GM13976 (cell line): ENCODE data around the gene BLZF1.
"Not testable (repeated sequence)": the region's sequence is repeated elsewhere in the genome, so short reads cannot be mapped to it uniquely, and the experiment has no call there.

Source experiments
- DNase-seq: peaks from one replicate; pipeline ENCODE4 v3.0.0; 2012; ENCODE audit warnings: low spot score
- in situ Hi-C: fragments of 300-500 bp; cut with MboI; formaldehyde crosslinking; loops from one replicate; pipeline ENCODE4 v1.12.0; 2022; ENCODE audit warnings: low sequenced_read_pairs, mixed read lengths, inconsistent platforms; ENCODE audit not compliant: unreplicated experiment
- TF ChIP-seq, protein P1 (sequence below): IDR thresholded peaks from 2 replicates; pipeline ENCODE4 v1.5.1; 2012; ENCODE audit warnings: borderline replicate concordance, mild to moderate bottlenecking; ENCODE audit not compliant: insufficient read depth; ENCODE audit errors: extremely low read depth, missing control alignments, control extremely low read depth

Gene BLZF1

DNA sequence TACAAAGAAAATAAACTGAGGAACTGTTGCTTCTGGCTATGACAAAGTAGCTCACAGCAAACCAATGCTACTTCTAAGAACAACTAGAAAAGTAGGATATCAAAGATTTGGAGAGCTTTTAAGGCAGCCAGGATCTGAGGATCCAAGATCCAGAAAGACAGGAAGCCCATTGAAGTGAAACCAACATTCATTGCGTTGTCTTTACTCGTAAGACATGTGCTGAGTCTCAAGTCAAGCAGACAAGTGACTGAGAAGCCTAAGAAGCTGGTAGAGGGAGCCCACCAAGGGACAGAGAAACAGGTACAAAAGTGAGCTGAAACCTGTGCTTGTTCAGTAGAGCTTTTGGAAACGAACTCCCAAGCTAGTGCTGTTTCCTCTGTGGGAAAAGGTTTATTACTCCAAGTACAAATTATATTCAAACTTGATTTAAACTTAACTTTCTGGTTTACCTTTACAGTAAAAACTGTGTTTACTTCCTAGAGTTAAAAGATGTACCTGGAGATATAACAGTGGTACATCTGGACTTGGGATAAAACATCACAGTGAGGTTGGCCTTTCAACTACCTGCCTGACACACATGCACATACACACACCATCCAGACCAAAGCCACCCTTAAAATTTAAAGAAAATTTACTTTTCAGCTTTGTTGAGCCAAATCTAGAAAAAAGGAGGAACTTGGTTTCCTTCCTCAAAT is 41.6 kb upstream of the BLZF1 start:
- TF ChIP-seq, protein P1, sequence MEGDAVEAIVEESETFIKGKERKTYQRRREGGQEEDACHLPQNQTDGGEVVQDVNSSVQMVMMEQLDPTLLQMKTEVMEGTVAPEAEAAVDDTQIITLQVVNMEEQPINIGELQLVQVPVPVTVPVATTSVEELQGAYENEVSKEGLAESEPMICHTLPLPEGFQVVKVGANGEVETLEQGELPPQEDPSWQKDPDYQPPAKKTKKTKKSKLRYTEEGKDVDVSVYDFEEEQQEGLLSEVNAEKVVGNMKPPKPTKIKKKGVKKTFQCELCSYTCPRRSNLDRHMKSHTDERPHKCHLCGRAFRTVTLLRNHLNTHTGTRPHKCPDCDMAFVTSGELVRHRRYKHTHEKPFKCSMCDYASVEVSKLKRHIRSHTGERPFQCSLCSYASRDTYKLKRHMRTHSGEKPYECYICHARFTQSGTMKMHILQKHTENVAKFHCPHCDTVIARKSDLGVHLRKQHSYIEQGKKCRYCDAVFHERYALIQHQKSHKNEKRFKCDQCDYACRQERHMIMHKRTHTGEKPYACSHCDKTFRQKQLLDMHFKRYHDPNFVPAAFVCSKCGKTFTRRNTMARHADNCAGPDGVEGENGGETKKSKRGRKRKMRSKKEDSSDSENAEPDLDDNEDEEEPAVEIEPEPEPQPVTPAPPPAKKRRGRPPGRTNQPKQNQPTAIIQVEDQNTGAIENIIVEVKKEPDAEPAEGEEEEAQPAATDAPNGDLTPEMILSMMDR, result no peak
- in situ Hi-C loops, result loop anchor here (25.0 kb wide), 1 partner anchor 889 kb away; no protein-coding TSS in a partner anchor
- no peak for DNase-seq

DNA sequence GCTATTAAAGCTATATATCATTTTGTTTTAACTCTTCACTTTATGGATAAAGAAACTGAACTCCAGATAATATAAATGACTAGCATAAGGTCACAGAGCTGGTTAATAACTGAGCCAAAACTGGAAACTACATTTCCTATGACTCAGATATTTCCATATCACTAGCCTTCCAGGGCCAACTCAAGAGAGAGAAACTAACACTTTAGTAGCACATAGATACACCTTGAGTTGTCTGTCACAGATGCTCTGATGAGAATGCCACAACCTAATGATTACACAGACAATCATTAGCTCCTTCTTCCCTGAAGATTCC is 41.1 kb upstream of the BLZF1 start:
- DNase-seq, result peak; percentile 24
- TF ChIP-seq, protein P1, result no peak
- in situ Hi-C loops, result loop anchor here (25.0 kb wide), 1 partner anchor 890 kb away; no protein-coding TSS in a partner anchor

DNA sequence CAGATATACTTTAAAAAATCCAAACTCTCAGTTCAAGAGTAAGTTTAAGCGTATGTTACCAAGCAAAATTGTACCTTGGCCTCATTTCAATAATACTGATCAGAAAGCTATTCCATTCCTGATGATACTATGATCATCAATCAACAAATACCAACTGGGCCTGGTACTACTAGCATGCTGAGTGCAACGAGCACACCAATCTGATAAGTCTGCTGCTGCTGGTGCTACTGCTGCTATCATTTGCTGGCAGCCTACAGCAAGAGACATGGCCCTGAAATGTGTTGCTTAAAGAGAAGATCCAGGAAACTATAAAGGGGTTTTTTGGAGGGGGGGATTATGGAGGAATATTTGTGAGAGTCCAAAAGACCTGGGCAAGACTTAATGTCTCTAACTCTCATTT is 40.1 kb upstream of the BLZF1 start:
- TF ChIP-seq, protein P1, result no peak
- in situ Hi-C loops, result loop anchor here (25.0 kb wide), 1 partner anchor 891 kb away; no protein-coding TSS in a partner anchor
- no peak for DNase-seq

- no peak for DNase-seq
- TF ChIP-seq, protein P1, result no peak
- in situ Hi-C loops, result loop anchor here (25.0 kb wide), 1 partner anchor 892 kb away; no protein-coding TSS in a partner anchor
Measured at GRCh38 chr1:169329383-169329782, 38.6 kb upstream of the BLZF1 start.

DNA sequence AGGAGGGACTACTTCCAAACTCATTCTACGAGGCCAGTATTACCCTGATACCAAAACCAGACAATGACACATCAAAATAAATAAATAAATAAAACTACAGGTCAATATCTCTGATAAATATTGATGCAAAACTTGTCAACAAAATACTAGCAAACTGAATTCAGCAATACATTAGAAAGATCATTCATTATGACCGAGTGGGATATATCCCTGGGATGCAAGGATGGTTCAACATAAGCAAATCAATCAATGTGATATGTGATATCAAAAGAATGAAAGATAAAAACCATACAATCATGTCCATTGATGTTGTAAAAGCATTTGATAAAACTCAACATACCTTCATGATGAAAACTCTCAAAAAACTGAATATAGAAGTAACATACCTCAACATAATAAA is 37.1 kb upstream of the BLZF1 start:
- TF ChIP-seq, protein P1, result no peak
- no peak for DNase-seq
- in situ Hi-C loops, result loop anchor here (25.0 kb wide), 1 partner anchor 894 kb away; no protein-coding TSS in a partner anchor

- not testable (repeated sequence) for DNase-seq
- in situ Hi-C loops, result loop anchor here (25.0 kb wide), 1 partner anchor 897 kb away; no protein-coding TSS in a partner anchor
Measured at GRCh38 chr1:169334727-169335126, 33.3 kb upstream of the BLZF1 start.

DNA sequence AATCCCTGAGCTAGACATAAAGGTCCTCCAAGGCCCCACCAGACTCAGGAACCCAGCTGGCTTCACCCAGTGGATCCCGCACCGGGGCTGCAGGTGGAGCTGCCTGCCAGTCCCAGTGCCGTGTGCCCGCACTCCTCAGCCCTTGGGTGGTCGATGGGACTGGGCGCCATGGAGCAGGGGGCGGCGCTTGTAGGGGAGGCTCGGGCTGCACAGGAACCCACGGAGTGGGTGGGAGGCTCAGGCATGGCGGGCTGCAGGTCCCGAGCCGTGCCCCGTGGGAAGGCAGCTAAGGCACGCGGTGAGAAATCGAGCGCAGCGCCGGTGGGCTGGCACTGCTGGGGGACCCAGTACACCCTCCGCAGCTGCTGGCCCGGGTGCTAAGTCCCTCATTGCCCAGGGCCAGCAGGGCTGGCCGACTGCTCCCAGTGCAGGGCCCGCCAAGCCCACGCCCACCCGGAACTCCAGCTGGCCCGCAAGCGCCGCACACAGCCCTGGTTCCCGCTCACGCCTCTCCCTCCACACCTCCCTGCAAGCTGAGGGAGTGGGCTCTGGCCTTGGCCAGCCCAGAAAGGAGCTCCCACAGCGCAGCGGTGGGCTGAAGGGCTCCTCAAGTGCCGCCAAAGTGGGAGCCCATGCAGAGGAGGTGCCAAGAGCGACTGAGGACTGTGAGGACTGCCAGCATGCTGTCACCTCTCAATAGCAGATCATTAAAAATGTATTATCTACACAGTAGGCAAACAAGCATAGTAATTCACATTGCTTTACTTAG is 30.9 kb upstream of the BLZF1 start:
- DNase-seq, result not testable (repeated sequence)
- in situ Hi-C loops, result loop anchor here (25.0 kb wide), 1 partner anchor 900 kb away; no protein-coding TSS in a partner anchor

- DNase-seq, result no peak
- in situ Hi-C loops, result loop anchor here (25.0 kb wide), 1 partner anchor 901 kb away; no protein-coding TSS in a partner anchor
- TF ChIP-seq, protein P1, result no peak
Measured at GRCh38 chr1:169338617-169339016, 29.4 kb upstream of the BLZF1 start.
